GM21529 (cell line): ENCODE measurements around the gene ZFPM1.

ENCODE experiments used
- ATAC-seq: cut with Tn5 transposase; IDR thresholded peaks from one replicate; pipeline ENCODE4 v1.9.1; 2021; ENCODE audit not compliant: unreplicated experiment

The ZFPM1 gene

GRCh38 chr16:88558457-88559442 lies 105.7 kb downstream of the ZFPM1 start:
- ATAC-seq, result no peak

GRCh38 chr16:88560714-88561484 lies 107.8 kb downstream of the ZFPM1 start:
- no peak for ATAC-seq

- ATAC-seq, result no peak
Observed at GRCh38 chr16:88561485-88562359, 108.6 kb downstream of the ZFPM1 start.

- no peak for ATAC-seq
Observed at GRCh38 chr16:88566158-88566557, 113.1 kb downstream of the ZFPM1 start.

- ATAC-seq, result no peak
Observed at GRCh38 chr16:88568710-88569613, 115.9 kb downstream of the ZFPM1 start.

GRCh38 chr16:88569614-88569984 lies 116.5 kb downstream of the ZFPM1 start:
- peak; percentile 21 for ATAC-seq

- ATAC-seq, result peak; percentile 67
Observed at GRCh38 chr16:88569985-88570690, 117.1 kb downstream of the ZFPM1 start, which contains the start of gene ZC3H18. Gene ZC3H18, plus strand, starts transcription at chr16:88570403. Its CDS starts 6,721 bp downstream, at chr16:88577124.

- ATAC-seq, result no peak
Observed at GRCh38 chr16:88570691-88571092, 117.6 kb downstream of the ZFPM1 start.

GRCh38 chr16:88575251-88575650 lies 122.2 kb downstream of the ZFPM1 start:
- ATAC-seq, result no peak

GRCh38 chr16:88576307-88576706 lies 123.2 kb downstream of the ZFPM1 start:
- ATAC-seq, result no peak

- ATAC-seq, result no peak
Observed at GRCh38 chr16:88577166-88577565, 124.1 kb downstream of the ZFPM1 start.

- ATAC-seq, result no peak
Observed at GRCh38 chr16:88578446-88579313, 125.6 kb downstream of the ZFPM1 start.

- ATAC-seq, result no peak
Observed at GRCh38 chr16:88580371-88580770, 127.3 kb downstream of the ZFPM1 start.

GRCh38 chr16:88581033-88581432 lies 128.0 kb downstream of the ZFPM1 start:
- ATAC-seq, result no peak

- no peak for ATAC-seq
Observed at GRCh38 chr16:88582912-88583575, 130.0 kb downstream of the ZFPM1 start.

GRCh38 chr16:88584676-88585075 lies 131.6 kb downstream of the ZFPM1 start:
- ATAC-seq, result no peak

- ATAC-seq, result no peak
Observed at GRCh38 chr16:88585269-88585668, 132.2 kb downstream of the ZFPM1 start.
